ENCODE measurements around the gene PMEL. TPM values are rescaled to one million over a fixed set of nuclear protein-coding genes. Genes with fewer than 3 reads are reported as not detected.

Gene PMEL
- total RNA-seq, 1 experiment from 2014 or later: 5.8 TPM

- Histone ChIP-seq H3K27ac (ENCODE audit: low read depth, low read length) (no peak overlapping the region), H3K9me2 (ENCODE audit: insufficient read depth) (no peaks in the 10 kb centered on the region), H3K36me3 (ENCODE audit: control insufficient read depth in 1 of 2, insufficient read depth in 2 of 2, low read length in 2 of 2) (no peaks in the 10 kb centered on the region), H3K4me3 (replicated peaks in 1 of 2; ENCODE audit: low read depth in 1 of 2, low read length in 2 of 2) (no peak overlapping the region), H3K4me1 (ENCODE audit: control insufficient read depth in 1 of 2, insufficient read depth in 2 of 2, low read length in 2 of 2) (peaks cover 1 to 6% of the 10 kb centered on the region in 2 experiments; a peak in 2 of 4 replicates), H3K79me2 (ENCODE audit: insufficient read depth, low read length) (peaks cover 9% of the 10 kb centered on the region), H3K9ac (ENCODE audit: low read length) (no peak overlapping the region), H2AFZ (ENCODE audit: low read depth, low read length, poor library complexity, severe bottlenecking) (no peak overlapping the region), H3K27me3 (ENCODE audit: insufficient read depth, low read length) (no peaks in the 10 kb centered on the region), H3K9me3 (ENCODE audit: control insufficient read depth in 1 of 2, insufficient read depth in 1 of 2, low read depth in 1 of 2, low read length in 2 of 2) (no peaks in the 10 kb centered on the region), H4K20me1 (ENCODE audit: insufficient read depth) (no peaks in the 10 kb centered on the region), H3K4me2 (ENCODE audit: low read length) (no peak overlapping the region)
- CTCF ChIA-PET: no interaction called here
- POLR2A ChIA-PET: no interaction called here
- intact Hi-C loops (cut with micrococcal nuclease): no loop called here
- TF ChIP-seq POLR2AphosphoS5 (IDR thresholded peaks at IDR 0.05; ENCODE audit: low read depth, low read length) (no peak), SP1 (IDR thresholded peaks at IDR 0.05; ENCODE audit: low read depth) (no peak), JUND (IDR thresholded peaks at IDR 0.05) (no peak), ELF1 (IDR thresholded peaks at IDR 0.05; ENCODE audit: borderline replicate concordance, low read depth) (no peak), TCF7L2 (IDR thresholded peaks at IDR 0.05; ENCODE audit: borderline replicate concordance, extremely low read depth, insufficient read depth, insufficient read length) (no peak), SRF (IDR thresholded peaks at IDR 0.05; ENCODE audit: low read depth) (no peak), ZBTB33 (IDR thresholded peaks at IDR 0.05; ENCODE audit: extremely low read depth, insufficient replicate concordance, low read length) (no peak), SIN3A (IDR thresholded peaks at IDR 0.05; ENCODE audit: low read depth) (no peak), EZH2 (IDR thresholded peaks at IDR 0.05) (no peak), CEBPB (IDR thresholded peaks at IDR 0.05; ENCODE audit: low read depth) (no peak), POLR2A (IDR thresholded peaks at IDR 0.05; ENCODE audit: borderline replicate concordance, extremely low read depth, insufficient read depth, insufficient read length) (no peak), FOSL1 (IDR thresholded peaks at IDR 0.05; ENCODE audit: low read depth) (no peak), CBX3 (IDR thresholded peaks at IDR 0.05; ENCODE audit: low read depth) (no peak)
- BruUV-seq (replicated peaks): no TSS peak
- DNase-seq (ENCODE audit: low read depth, low spot score): no peak
- ATAC-seq: no peak
- RAD21 ChIA-PET (ENCODE audit: low non-redundant PET in 1 of 2, low total read pairs in 2 of 2, uncharacterized antibody in 2 of 2, unreplicated experiment in 2 of 2): no interaction called here
These were observed 56.3 kb downstream of the PMEL start for GRCh38 chr12:55909513-55909884.
